Right atrium auricular region (tissue), 2 donors: ENCODE data around the gene RAB13. TPM values are rescaled to one million over a fixed set of nuclear protein-coding genes. Genes with fewer than 3 reads are reported as not detected.
"Not testable (repeated sequence)": the region's sequence is repeated elsewhere in the genome, so short reads cannot be mapped to it uniquely, and the experiment has no call there.

Experiments
- DNase-seq: peaks from one replicate; pipeline ENCODE4 v3.0.0-alpha.2; 2019; ENCODE audit warnings: low spot score
- H3K27ac ChIP-seq, 2 donors: fragments of 200-600 bp; sonication (generic); 1 replicate in 1 of 2; 2 replicates in 1 of 2; pipeline ENCODE4 v1.5.1; 2016 to 2019
- H3K27me3 ChIP-seq, 2 donors: fragments of 200-600 bp; sonication (generic); one replicate each; pipeline versions ENCODE4 v1.5.1 to v1.6.0; 2017 to 2019
- H3K36me3 ChIP-seq: fragments of 200-600 bp; sonication (generic); one replicate; pipeline ENCODE4 v1.5.1; 2016
- H3K4me1 ChIP-seq, 2 donors: fragments of 200-600 bp; sonication (generic); one replicate each; pipeline versions ENCODE4 v1.5.1 to v1.6.0; 2017 to 2019
- H3K4me3 ChIP-seq, 2 donors: fragments of 200-600 bp; sonication (generic); 1 replicate in 1 of 2; 2 replicates in 1 of 2; pipeline ENCODE4 v1.5.1; 2017 to 2019; ENCODE audit warnings: mild to moderate bottlenecking in 1 of 2, moderate library complexity in 1 of 2
- H3K9me3 ChIP-seq, 2 donors: fragments of 200-600 bp; sonication (generic); one replicate each; pipeline ENCODE4 v1.5.1; 2019
- CTCF ChIP-seq, 2 donors: fragments of 200-600 bp; sonication (generic); IDR thresholded peaks; one replicate each; pipeline ENCODE4 v1.5.1; 2019; ENCODE audit warnings: antibody characterized with exemption in 2 of 2
- total RNA-seq, 2 donors: library from RNA; depleted of rRNA; stranded (reverse); fragments of >200 nt; gene quantifications; one replicate each; pipeline ENCODE4 v1.1.0, GENCODE V29; 2016

The RAB13 gene
- total RNA-seq, 2 donors from 2014 or later, result 25.7 to 34.8 TPM

GRCh38 chr1:153984123-153984894 is 1.8 kb downstream of the RAB13 start:
- Histone ChIP-seq H3K4me3 (peak overlapping the region in 1 of 2 donors; percentile 64), H3K9me3 (no peaks in the 10 kb centered on the region), H3K4me1 (peaks cover 0 to 26% of the 10 kb centered on the region in 2 donors), H3K36me3 (no peaks in the 10 kb centered on the region), H3K27ac (peak overlapping the region in 1 of 2 donors; percentile 85), H3K27me3 (no peaks in the 10 kb centered on the region)
- no peak for TF ChIP-seq CTCF (IDR thresholded peaks at IDR 0.05)
- DNase-seq, result no peak

GRCh38 chr1:153981735-153982134 is 4.4 kb downstream of the RAB13 start:
- peaks cover 0 to 33% of the 10 kb centered on the region in 2 donors for H3K4me1 ChIP-seq
- not testable (repeated sequence) for DNase-seq, H3K27me3 ChIP-seq, H3K4me3 ChIP-seq, H3K9me3 ChIP-seq, H3K27ac ChIP-seq, H3K36me3 ChIP-seq

DNA sequence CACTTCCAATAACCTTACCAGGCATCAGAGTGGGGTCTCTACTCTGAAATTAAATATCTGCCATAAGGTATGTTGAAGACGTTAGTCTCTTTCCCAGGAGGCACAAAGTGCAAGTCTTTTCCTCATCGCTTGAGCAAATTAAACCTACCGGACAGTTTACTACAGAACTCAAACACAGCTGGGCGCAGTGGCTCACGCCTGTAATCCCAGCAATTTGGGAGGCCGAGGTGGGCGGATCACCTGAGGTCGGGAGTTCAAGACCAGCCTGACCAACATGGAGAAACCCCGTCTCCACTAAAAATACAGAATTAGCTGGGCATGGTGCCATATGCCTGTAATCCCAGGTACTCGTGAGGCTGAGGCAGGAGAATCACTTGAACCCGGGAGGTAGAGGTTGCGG is 7.0 kb downstream of the RAB13 start:
- not testable (repeated sequence) for H3K27ac ChIP-seq

DNA sequence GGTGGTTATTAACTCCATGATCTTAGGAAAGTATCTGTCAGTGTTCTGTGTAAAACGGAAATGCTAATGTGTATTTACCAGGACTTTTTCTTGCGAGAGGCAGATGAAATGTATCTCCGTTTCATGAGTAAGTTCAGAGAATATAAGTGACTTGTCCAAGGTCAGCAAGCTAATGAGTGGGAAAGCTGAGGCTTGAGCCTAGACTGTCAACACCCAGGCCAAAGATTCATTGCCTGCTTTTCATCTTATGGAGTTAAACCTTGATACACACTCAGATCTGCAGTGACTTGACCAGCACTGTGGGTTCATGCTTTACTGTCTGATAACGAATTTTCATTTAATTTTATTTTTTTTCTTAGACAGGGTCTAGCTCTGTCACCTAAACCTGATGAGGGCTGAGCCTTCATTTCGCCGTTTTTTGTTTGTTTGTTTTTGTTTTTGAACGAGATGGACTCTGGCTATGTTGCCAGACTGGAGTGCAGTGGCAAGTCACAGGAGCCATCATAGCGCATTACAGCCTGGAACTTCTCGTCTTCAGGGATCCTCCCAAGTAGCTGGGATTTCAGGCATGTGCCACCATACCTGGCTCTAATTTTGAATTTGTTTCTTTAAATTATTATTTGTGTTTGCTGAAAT is 7.7 kb downstream of the RAB13 start:
- DNase-seq, result no peak
- Histone ChIP-seq H3K27me3 (no peaks in the 10 kb centered on the region), H3K4me1 (peaks cover 0 to 23% of the 10 kb centered on the region in 2 donors), H3K27ac (peak overlapping the region; percentile 94 to 96), H3K4me3 (peak overlapping the region; percentile 93 to 98), H3K9me3 (no peaks in the 10 kb centered on the region), H3K36me3 (peaks cover 27% of the 10 kb centered on the region)
- TF ChIP-seq CTCF (IDR thresholded peaks at IDR 0.05), result no peak

More for the DNA sequence above, 7.0 kb downstream of the RAB13 start:
- peaks cover 0 to 23% of the 10 kb centered on the region in 2 donors for H3K4me1 ChIP-seq
- not testable (repeated sequence) for H3K9me3 ChIP-seq, H3K27me3 ChIP-seq, H3K4me3 ChIP-seq, DNase-seq
- peaks cover 20% of the 10 kb centered on the region for H3K36me3 ChIP-seq

GRCh38 chr1:153977250-153978240 is 8.6 kb downstream of the RAB13 start, which contains the start of gene JTB:
JTB (minus strand) TSS chr1:153977674; CDS start chr1:153977252, 422 bp downstream.
- Histone ChIP-seq H3K36me3 (peaks cover 30% of the 10 kb centered on the region), H3K27ac (peak within 1 kb of the TSS; percentile 94 to 96), H3K4me3 (peak within 1 kb of the TSS; percentile 93 to 98), H3K9me3 (no peaks in the 10 kb centered on the region), H3K4me1 (peaks cover 0 to 23% of the 10 kb centered on the region in 2 donors), H3K27me3 (no peaks in the 10 kb centered on the region)
- peak; percentile 93 for DNase-seq
- TF ChIP-seq CTCF (IDR thresholded peaks at IDR 0.05), result peak in 1 of 2 donors; percentile 17

DNA sequence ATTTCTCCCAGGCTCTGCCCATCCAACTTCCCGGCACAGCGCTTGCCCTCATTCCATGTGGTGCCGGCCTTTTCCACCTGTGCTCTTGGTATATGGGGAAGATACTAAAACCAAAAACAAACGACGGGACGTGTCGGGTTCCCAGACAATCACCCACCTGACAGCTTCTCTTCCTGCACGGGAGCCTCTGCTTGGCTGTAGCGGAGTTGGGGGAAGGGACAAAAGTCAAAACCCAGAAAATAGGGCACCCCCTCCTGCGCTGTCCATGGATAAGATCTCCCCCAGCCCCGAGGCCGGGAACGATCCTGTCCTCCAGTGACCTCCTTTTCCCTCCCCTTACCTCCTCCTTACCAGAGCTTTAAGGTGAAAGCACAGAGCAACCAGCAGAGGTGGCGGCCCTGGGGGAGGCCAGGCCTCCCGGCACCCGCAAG is 9.3 kb downstream of the RAB13 start:
- peak overlapping the region; percentile 94 to 96 for H3K27ac ChIP-seq
- peak overlapping the region; percentile 93 to 98 for H3K4me3 ChIP-seq
- no peaks in the 10 kb centered on the region for H3K9me3 ChIP-seq
- peaks cover 0 to 23% of the 10 kb centered on the region in 2 donors for H3K4me1 ChIP-seq
- H3K27me3 ChIP-seq, result no peaks in the 10 kb centered on the region
- no peak for DNase-seq
- peaks cover 30% of the 10 kb centered on the region for H3K36me3 ChIP-seq
- TF ChIP-seq CTCF (IDR thresholded peaks at IDR 0.05), result no peak
